HG03520 (cell line): Measurements from ENCODE around the gene F2.
"Not testable (repeated sequence)": the region's sequence is repeated elsewhere in the genome, so short reads cannot be mapped to it uniquely, and the experiment has no call there.

Source experiments
- ATAC-seq: cut with Tn5 transposase; IDR thresholded peaks from one replicate; pipeline ENCODE4 v1.9.1; 2021; ENCODE audit warnings: mild to moderate bottlenecking, moderate library complexity; ENCODE audit not compliant: unreplicated experiment

F2 gene

DNA sequence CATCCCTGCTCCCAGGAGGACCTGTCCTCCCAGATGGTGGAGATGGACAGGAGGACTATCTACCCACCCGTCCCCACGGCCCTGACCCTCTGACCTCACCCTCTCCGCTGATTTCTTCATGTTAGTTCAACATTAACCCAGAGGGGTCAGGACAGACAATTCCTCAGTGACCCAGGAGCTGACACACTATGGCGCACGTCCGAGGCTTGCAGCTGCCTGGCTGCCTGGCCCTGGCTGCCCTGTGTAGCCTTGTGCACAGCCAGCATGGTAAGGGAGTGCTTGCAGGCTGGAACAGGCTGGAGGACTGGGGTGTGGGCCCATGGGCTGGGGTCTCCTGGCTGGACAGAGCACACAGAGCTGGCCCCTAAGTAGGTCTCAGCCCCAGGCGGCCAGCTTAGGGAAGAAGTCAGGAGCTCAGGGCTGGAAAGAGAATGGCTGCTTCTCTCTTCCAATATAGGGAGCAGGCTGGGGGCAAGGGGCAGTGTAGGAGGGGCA is at the start of gene F2:
TSS of gene F2 (plus strand) at position 166 of the 495 bp plus-strand sequence. CDS start at position 189, 23 bp downstream.
- ATAC-seq: no peak

DNA sequence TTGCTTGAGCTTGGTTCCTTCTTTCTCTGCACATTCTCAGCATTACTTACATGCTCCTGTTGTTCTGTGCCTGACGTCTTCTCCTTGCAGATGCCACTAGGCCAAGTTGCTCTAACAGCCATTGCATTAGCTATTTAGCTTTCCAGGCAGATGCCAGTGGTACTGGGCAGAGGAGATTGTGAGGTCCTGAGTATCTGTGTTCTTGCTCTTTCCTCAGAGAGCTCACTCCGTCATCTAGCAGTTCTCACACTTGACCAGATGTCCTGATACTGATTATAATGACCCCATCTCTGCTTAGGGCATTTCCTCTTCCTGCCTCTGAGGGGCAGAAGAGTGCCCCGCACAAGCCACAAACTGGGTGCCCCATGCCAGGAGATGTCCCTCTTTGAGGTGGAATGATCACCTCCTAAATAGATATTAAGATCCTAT is 49.3 kb upstream of the F2 start:
- ATAC-seq: no peak

DNA sequence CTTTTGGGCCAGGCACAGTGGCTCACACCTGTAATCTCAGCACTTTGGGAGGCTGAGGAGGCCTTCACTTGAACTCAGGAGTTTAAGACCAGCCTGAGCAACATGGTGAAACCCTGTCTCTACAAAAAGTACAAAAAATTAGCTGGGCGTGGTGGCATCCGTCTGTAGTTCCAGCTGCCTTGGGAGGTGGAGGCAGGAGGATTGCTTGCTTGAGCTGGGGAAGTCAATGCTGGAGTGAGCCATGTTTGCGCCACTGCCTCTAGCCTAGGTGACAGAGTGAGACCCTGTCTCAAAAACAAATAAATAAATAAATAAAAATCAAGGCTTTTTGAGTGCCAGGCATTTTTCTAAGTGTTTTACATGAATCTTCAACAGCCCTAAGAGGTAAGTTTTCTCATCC is 48.5 kb upstream of the F2 start:
- ATAC-seq: not testable (repeated sequence)

DNA sequence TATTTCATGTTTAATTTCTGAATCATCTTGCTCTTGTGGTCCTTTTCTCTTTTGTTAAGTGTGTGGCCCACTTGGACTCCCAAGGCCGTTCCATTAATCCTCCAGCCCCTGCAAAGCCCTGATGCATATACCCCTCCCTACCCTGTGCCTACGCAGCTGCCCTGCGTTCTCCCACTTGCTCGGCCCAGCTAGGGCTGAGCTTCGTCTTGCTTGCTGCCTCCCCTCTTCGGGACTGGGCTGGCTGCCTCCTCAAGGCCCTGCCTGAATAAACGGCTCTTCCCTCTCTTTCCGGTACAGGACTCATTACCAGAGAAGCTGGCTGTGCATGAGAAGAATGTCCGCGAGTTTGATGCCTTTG is 47.1 kb upstream of the F2 start:
- ATAC-seq: no peak

DNA sequence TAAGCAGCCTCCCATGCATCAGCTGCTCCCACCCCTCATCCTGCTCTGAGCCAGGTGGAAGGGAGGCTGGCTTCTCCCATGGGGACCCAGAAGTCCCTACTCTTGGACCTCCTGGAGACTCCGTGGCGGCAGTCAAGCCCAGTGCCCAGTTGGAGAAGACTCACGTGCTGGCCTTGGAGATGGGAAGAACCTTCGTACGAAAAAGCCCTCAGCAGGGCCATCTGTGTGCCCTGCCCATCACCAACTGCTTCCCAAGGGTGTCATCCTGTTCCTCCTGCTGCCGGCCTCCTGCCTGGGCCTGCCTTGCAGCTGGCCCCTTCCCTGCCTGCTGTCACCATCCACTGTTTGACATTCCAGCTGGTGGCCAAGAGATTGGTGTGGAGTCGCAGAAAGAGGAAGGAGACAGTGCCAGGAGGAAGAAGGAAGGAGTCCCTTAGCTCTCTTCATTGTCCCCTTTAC is 46.6 kb upstream of the F2 start:
- ATAC-seq: no peak

DNA sequence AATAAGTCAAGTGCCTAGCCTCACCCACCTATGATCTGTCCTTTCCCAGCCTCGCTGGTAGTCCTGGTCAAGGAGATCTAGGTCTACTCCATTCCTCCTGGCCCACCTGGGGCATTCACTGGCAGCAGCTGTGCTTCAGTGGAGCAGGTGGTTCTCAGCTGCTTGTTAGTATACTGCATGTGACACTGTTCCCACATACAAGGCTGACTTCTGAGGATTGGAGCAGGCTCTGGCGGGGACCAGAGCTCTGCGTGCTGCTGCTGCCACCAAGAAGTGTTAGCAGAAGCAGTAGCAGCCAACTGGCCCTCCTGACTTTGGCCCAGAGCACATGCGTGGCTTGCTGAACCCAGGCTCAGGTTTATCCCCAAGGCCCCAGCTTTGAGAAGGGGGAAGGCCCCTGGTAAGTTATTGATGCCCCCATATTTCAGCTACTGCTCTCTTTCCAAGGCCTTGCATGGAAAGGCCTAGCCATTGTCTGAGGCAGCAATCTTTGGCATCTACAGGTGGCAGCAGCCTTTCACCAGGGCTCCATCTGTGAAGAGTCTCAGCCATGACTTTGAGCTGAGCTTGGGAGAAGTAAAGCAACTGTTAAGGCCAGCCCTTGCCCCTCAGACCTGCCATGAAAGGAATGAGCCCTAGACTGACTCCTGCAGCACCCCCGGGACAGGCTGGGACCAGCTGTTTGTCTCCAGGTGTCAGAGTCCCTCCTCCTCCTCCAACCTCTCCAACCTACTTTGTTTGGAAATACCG is 45.1 kb upstream of the F2 start:
- ATAC-seq: no peak

DNA sequence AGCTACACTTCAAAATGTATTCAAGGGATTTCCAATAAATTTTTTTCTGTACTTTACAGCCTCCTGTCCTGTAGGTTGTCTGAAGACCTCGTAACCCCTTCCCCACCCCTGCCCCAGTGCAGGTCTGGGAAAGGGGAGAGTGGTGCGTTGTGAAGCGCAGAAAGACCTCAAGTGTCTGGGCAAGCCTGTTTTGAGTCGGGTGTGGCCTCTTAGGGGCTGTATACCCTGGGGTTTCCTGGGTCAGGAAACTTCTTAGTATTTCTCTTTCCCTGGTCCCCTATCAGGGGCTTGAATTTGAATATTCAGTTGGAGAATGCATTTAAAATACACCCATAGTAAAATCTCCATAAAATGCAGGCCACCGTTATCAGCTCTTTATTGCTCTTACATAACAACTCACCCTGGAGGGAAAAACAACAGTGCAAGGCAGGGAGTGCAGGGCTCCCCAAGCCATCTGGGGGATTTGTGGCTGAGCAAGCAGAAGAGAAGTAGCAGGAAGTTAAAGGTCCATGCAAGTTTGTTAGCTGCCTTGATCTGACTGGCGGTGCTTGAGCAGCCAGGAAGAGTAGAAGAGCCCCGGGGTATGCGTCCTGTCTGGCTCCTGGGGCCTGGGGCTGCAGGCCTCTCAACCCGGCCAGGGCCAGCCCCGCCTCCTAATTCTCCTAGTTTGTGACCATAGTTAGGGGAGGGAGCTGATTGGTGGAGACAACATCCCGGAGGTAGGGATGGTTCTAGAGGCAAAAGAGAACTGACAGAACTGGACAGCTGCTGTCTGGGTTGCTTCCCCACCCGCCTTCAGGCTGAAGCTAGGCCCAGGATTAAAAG is 44.3 kb upstream of the F2 start:
- no peak for ATAC-seq

DNA sequence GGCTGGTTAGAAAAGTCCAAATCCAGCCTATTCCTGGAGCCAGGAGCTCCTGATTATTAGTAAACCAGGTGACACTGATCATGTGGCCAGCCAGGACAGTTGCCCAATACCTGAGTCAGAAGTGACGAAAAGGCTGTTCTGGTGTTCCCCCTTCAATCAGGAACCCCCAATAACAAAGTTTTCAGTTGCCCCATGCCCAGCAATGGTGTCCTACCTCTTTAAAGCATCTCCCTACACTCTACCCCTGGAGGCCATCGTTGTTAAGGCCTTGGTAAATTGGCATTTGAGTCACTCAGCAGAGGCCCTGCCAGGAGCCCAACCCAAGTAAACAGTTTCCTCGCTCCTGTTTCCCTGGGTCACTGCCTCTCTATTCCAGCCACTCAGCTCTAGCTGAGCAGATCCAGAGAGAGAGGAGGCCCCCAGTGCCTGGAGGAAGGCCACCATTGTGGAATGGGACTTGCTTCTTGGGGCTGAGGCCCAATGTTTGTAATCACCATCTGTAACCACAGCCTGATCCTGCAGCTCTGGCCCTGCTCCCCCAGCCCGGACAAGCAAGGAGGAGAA is 43.6 kb upstream of the F2 start:
- ATAC-seq: no peak

DNA sequence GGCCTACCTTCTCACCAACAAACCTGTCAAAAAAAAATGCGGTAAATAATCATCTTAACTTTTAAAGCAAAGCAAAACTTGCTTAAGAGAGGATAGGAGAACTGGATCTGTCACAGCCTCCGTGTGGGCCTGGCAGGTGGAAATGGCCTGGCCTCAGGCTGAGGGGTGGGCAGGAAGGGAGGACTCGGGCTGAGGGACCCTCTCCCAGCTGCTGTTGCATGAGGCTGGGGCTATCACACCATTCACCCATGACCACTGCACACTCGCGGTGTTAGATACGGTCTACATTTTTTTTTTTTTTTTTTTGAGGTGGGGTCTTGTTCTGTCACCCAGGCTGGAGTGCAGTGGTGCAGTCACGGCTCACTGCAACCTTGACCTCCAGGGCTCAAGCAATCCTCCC is 43.1 kb upstream of the F2 start:
- ATAC-seq: no peak

DNA sequence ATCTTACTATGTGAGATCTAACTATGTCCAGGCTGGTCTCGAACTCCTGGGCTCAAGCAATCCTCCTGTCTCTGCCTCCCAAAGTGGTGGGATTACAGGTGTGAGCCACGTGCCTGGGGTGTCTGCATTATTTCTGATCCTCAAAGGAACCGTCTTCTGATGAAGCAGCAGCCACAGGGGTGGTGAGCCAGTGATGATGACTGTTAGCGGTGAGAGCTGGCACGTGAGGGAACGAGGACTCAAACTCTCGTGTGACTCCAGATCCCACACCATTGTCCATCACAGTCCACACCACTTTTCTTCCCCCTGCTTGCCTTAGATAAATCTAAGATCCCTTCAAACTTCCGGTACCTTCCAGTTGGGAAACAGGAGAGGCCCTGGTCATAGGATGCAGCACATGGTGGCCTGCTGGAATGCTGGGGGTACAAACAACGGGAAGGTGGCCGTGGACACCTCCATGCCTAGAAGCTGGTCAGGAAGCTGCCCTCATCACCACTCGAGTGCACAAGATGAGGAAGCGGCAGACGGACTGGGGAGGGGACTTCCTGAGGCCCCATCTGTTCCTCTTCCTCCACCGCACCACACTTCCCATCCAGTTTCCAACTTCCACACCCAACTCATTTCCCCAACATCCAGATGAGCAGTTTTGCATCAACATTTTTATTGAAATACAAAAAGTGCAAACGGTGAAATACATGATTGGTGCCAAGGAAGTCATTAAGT is 42.4 kb upstream of the F2 start:
- no peak for ATAC-seq

DNA sequence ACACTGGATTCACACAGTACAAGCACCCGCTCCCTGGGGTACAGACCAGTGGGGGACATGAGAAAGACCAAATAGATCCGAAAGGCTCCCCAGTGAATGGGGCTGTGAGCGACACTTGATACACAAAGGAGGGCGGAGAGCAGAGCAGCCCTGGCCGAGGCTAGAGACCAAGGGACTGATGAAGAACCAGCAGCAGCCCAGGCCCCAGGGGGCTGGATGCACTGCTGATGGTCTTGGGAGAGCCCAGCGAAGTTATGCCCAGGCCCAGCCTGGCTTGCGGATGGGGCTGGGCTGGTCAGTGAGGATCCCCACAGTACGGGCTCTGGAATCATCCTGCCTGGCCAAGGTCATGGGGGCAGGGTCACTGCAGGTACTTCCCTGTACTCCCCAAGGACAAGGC is 41.8 kb upstream of the F2 start:
- no peak for ATAC-seq

DNA sequence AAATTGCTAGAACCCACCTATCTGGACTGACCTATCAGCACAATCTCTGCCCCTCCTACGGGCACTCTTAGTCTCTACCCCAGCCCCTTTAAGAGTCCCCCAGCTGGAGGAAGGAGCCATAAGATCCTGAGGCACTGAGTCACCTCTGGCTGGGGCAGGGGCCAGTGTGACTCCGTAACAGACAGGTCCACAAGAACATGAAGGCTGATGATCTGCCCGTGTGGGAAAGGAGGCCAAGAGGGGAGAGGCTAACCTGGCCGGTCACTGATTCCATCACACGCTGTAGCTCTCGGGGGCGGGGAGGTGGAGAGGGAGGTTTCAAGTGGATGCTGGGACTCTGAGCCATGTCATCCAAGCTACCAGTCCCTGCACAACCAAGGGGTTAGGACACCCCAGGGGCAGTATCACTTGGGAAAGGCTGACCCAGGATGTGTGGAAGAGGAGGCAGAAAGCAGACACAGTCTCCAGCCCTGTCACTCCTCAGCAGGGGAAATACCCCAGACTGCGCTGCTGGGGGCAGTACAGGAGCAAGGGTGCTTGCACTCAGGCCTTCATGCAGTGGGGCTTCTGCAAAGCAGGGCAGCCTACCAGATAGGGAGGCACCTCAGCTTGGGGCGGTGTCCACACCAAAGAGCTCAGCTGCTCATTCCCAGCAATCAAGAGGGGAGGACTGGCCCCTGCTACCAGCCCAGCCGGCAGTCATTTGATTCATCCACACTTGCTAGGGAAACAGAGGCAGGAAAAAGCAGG is 40.8 kb upstream of the F2 start:
- ATAC-seq: no peak

DNA sequence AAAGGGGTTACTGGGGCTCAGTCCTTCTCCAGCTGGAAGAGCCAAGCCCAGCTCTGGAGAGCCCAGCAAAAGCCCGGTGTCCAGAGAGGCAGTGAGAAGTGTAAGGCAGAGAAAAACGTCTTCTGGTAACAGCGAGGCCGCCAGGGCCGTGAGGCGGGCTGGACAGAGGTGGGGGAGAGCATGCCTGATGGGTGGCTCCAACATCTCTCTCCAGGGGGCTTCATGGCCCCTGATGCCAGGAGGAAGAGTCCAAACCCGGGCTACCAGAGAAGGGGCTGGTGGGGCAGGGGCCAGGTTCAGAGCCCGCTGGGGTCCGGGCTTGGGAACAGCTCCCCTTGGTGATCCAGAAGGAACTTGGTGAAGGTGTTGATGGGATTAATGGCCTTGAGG is 40.3 kb upstream of the F2 start:
- ATAC-seq: no peak

DNA sequence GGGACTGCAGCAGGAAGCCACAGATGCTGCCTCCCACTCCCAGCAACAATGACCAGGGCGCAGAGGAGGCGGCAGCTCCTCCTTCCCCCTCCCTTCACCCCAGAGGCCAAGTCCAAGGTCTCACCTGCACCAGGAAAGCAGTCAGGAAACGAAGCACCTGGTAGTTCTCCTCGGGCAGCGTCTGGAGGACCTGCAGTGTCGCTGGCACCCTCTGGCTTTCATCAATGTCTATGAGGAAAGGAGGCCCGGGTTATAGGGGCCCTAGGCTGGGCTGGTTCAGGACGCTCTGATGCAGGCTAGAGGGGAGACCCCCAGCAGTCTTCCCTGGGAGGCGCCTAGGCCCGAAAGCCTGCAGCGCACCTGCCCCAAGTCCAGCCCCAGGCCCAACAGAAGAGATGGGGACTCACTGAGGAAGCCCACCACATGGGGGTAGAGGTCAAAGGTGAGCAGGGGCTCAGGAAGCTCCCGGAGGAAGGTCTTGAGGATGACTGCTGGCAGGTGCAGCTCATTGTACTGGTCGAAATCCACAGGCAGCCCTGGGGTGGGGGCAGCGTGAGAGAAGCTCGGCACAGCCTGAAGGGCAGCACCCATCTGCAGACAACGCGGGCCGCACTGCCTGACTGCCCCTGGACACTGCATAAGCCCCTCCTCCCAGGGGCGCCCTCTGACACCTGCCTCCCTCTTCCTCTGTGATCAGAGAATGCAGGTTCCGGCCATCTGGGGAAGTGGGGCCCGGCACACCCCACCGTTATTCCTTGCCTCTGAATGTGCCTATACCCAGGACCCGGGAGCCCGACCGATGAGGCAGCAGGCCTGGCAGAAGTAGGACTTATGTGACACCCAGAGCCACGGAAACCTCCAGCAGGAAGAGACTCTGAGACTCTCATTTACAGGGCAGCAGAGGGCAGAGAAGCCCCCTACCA is 39.5 kb upstream of the F2 start:
- ATAC-seq: no peak

DNA sequence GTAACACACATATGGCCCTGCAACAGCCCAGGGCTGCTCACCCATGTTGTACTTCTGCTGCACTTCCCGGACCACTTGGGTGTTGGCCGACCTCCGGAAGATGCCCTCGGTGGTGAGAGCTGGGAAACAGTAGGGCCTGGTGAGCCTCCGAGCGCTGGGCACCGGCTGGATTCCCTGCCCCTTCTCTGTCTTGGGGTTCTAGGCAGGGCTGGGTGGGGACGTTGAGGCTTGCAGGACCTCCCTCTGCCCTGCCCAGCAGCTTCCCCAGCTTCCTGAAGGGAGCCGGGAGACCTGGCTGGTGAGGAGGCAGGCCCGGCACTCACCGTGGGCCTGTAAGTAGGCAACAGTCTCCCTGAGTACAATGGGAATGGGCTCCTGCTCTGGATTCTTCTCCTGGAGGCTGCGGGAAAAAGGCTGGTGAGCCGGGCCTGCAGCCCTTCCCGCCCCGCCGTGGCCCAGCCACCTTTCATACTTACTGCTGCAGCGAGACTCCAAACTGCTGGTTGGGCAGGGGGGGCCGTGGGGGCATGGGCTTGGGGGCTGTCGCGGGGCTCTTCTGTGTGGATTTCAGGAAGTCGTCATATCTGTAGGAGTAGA is 38.8 kb upstream of the F2 start:
- ATAC-seq: no peak

DNA sequence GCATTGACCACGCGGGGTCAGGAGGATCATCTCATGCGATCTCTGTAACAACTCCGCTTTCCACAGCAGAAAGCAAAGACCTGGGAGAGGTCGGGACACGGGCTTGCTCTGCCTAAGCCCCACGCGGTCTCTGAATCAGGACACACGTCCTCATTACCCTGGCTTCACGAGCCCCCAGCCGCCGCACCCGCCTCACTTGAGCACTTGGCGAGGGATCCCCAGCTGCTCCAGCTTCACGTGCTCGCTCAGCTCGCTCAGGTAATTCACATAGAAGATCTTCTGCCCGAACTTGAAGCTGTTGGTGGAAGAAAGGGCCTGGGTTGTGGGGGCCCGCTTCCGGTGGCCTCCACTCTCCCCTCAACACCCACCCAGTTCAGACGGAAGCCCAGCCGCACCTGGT is 38.2 kb upstream of the F2 start:
- ATAC-seq: no peak

DNA sequence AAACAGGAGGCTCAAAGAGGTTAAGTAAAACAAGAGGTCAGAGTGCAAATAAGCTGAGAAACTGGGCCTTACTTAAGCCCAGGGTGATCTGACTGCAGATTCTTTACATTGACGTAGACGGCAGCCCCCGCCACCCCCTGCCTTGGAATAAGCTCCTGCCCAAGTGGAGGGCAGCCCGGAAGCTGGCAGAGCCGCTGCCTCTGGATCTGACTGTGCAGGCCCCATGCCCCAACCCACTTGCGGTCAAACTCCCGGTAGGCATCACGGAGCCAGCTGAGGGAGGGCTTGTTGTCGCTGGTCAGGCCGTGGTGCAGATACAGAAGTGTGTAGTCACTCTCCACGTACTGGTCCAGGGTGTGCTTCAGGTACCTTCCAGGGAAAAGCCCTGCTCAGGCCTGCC is 37.2 kb upstream of the F2 start:
- no peak for ATAC-seq

DNA sequence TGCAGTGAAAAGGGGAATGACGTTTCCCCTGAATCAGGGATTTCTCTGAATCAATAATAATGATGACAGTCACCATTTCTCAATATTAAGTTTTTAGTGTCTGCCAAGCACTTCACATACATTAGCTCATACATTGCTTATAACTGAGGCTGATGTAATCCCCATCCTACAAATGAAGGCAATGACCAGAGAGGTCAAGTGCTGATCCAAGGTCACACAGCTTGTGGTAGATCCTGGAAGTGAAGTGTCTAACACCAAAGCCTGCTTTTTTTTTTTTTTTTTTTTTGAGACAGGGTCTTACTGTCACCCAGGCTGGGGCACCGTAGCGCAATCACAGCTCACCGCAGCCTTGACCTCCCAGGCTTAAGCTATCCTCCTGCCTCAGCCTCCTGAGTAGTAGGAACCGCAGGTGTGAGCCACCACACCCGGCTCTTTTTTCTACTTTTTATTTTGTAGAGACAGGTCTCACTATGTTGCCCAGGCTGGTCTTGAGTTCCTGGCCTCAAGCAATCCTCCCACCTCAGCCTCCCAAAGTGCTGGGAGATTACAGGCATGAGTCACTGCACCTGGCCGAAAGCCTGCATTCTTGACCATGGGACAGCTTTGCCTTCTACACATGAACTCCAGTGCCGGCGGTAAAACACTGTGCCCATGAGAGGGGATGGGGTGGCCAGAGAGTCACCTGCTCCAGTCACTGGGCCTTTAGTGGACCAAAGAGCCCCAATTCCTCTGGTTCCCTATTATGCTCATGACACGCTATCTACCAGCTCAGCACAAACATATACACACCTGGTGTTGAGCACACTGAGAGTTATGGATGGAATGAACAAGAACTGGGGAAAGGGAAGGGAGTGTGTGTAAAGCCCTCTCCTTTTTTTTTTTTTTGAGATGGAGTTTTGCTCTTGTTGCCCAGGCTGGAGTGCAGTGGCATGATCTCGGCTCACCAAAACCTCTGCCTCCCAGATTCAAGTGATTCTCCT is 36.0 kb upstream of the F2 start:
- no peak for ATAC-seq
